AG04450 (cell line): ENCODE measurements around the gene CUL1. TPM values are rescaled to one million over a fixed set of nuclear protein-coding genes. Genes with fewer than 3 reads are reported as not detected.
"Not testable (repeated sequence)": the region's sequence is repeated elsewhere in the genome, so short reads cannot be mapped to it uniquely, and the experiment has no call there.

ENCODE experiments used
- CTCF ChIA-PET: fragments of 300-600, 350-600 bp; formaldehyde crosslinking; extraction: SDS; loops from one replicate; lab custom pipeline; 2022; ENCODE audit warnings: antibody characterized with exemption, inconsistent platforms; lab: Charles Lee
- POLR2A ChIA-PET: fragments of 350-600 bp; formaldehyde crosslinking; extraction: SDS; loops from one replicate; lab custom pipeline; 2021; ENCODE audit warnings: antibody characterized with exemption, inconsistent platforms; lab: Yijun Ruan, JAX
- DNase-seq: peaks from one replicate; pipeline ENCODE4 v3.0.0-alpha.2; 2011; ENCODE audit warnings: low read depth, low spot score
- H3K27ac ChIP-seq: one replicate; pipeline ENCODE4 v1.5.1; 2012; ENCODE audit warnings: low read depth, low read length, control low read depth
- H3K27me3 ChIP-seq: one replicate; pipeline ENCODE4 v1.6.0; 2012; ENCODE audit warnings: low read length; ENCODE audit not compliant: control insufficient read depth, insufficient read depth
- H3K4me3 ChIP-seq: 2 replicates; pipeline ENCODE4 v1.5.1; 2011; ENCODE audit warnings: mild to moderate bottlenecking, low read depth, low read length, control low read depth
- H3K9me3 ChIP-seq: 2 replicates; pipeline ENCODE4 v1.5.1; 2012; ENCODE audit warnings: low read length; ENCODE audit not compliant: control insufficient read depth, insufficient read depth
- polyA plus RNA-seq: library from polyadenylated mRNA; depleted of rRNA; stranded (reverse); fragments of >200 nt; gene quantifications from 2 replicates; pipeline ENCODE4 v1.2.3, GENCODE V29; 2011
- TF ChIP-seq, protein P1 (sequence below): IDR thresholded peaks from 2 replicates; pipeline ENCODE4 v1.5.1; 2011; ENCODE audit warnings: low read depth, low read length, control low read depth, inconsistent platforms

CUL1 gene
- polyA plus RNA-seq, 1 experiment = 56.8 TPM

DNA sequence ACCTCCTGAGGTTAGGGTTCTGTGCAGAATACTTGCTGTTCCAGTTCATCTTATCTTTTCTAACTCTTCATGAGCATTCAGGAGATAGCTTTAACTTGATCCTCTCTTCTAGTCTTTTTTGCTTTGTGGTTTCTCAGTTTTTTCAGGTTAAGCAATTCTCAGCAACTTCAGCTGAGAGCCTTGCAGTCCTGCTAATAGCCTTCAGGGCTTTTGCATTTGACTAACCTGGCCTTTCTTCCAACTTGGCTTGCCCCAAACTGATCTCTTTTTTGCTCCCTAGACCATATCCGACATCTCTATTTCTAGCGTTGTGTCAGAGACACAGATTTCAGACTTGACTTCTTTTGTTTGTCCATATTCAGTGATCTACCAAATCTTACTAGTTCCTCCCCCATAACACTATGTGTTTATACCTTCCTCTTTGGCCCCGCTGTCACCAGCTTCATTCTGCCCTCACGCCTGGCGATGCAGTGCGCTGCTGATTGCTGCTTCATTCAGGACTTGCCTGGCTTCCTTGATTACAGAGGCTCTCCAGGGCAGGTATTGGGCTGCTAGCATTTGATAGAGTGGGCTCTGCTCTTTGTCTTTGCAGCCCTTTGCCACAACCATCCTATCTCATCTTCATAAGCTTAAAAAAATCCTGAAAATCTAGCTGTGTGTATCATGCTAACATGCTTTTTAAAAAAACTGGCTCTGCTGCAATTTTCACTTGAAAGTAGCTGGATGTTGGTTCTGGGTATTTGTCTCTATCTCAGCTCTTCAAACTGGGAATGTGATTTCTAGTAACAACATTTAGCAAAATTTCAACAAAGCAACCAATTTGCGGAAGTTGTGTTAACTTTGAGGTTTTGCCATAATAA is 9.6 kb downstream of the CUL1 start:
- ChIA-PET POLR2A (no interaction called here), CTCF (interaction anchor here (0.6 to 0.9 kb wide), 3 partner anchors 11 to 255 kb away, joined by 3 to 4 read pairs (median 3); no protein-coding TSS in a partner anchor)

DNA sequence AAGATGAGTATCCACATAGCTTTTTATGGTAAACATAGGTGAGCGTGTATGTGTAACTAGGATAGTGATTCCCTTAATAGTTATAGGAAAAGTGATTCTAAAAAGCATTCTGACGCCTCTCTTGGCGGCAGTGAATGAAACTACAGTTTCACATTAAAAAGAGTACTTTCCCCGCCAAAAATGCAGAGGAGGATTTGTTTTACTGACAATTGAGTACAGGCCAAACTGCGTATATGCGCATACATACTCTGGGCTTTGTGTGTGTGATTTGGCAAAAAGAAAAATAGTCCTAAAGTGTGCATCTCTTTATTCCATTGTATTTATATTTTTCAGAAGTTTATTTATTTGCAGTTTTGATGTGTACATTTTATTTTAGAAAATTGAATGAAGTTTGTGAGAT is 10.3 kb downstream of the CUL1 start:
- ChIA-PET POLR2A (no interaction called here), CTCF (interaction anchor here (0.9 kb wide), 2 partner anchors 10 to 254 kb away, joined by 3 to 4 read pairs; no protein-coding TSS in a partner anchor)
- H3K27me3 ChIP-seq = no peaks in the 10 kb centered on the region
- TF ChIP-seq, protein P1, sequence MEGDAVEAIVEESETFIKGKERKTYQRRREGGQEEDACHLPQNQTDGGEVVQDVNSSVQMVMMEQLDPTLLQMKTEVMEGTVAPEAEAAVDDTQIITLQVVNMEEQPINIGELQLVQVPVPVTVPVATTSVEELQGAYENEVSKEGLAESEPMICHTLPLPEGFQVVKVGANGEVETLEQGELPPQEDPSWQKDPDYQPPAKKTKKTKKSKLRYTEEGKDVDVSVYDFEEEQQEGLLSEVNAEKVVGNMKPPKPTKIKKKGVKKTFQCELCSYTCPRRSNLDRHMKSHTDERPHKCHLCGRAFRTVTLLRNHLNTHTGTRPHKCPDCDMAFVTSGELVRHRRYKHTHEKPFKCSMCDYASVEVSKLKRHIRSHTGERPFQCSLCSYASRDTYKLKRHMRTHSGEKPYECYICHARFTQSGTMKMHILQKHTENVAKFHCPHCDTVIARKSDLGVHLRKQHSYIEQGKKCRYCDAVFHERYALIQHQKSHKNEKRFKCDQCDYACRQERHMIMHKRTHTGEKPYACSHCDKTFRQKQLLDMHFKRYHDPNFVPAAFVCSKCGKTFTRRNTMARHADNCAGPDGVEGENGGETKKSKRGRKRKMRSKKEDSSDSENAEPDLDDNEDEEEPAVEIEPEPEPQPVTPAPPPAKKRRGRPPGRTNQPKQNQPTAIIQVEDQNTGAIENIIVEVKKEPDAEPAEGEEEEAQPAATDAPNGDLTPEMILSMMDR = no peak
- H3K9me3 ChIP-seq = no peaks in the 10 kb centered on the region
- no peak overlapping the region for H3K4me3 ChIP-seq
- DNase-seq = no peak
- H3K27ac ChIP-seq = no peak overlapping the region

More for the DNA sequence above, 9.6 kb downstream of the CUL1 start:
- H3K9me3 ChIP-seq = no peaks in the 10 kb centered on the region
- no peaks in the 10 kb centered on the region for H3K27me3 ChIP-seq
- H3K27ac ChIP-seq = no peak overlapping the region
- no peak for DNase-seq
- TF ChIP-seq, protein P1 = no peak
- no peak overlapping the region for H3K4me3 ChIP-seq

DNA sequence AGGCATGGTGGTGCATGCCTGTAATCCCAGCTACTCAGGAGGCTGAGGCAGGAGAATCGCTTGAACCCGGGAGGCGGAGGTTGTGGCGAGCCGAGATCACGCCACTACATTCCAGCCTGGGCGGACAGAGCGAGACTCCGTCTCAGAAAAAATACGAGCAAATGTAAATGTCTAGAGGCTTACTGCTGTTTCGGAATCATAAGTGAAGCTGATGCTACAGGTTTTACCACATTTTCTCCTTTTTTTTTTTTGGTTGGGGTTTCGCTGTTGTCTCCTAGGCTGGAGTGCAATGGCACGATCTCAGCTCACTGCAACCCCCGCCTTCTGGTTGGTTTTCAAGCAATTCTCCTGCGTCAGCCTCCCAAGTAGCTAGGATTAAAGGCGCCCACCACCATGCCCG is 11.7 kb downstream of the CUL1 start:
- CTCF ChIA-PET, POLR2A ChIA-PET: not testable (repeated sequence)

DNA sequence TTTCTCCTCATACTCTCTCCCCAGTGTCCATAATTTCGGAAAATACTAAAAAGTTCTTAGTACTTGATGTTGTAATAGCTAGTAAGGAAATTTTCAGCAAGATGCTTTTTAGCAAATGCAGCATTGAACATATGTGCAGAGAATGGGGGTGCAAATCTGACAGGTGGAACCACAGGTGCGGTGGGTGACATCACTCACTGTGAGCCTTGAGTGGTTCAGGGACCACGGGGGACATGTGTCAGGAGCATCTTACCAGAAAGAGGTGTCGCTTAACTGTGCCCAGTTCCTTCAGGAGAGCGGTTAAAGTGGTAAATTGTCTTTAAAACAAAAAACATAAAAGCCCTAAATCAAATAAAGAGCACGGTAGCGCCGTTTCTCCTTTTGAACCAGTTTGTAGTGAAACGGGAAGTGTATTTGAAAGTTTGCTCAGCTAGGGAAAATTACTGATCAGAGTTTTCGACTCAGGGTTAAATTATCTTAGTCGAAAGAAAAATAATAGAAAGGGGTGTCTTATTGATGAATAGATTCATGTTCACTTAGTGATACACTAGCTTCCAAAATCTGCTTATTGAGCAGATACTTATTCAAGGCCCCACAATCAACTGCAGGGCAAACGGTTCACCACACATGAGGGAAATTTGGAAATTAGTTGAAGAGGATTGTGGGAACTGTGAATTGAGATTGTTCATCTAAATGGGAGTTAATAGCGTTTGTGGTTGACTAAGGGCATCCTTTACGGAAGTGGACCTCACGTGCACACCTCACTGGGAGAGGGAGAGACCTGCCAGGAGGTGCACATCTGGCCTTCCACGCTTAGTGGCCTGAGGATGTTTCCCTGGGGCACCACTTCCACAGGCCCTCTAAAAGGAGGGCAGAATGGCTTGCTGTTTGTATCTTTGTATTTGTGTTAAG is 12.7 kb downstream of the CUL1 start:
- Histone ChIP-seq H3K4me3 (no peak overlapping the region), H3K9me3 (no peaks in the 10 kb centered on the region), H3K27me3 (no peaks in the 10 kb centered on the region), H3K27ac (no peak overlapping the region)
- ChIA-PET POLR2A (no interaction called here), CTCF (no interaction called here)
- DNase-seq = no peak
- TF ChIP-seq, protein P1 = no peak

More for the DNA sequence above, 11.7 kb downstream of the CUL1 start:
- not testable (repeated sequence) for H3K27me3 ChIP-seq, H3K27ac ChIP-seq, H3K9me3 ChIP-seq, DNase-seq, H3K4me3 ChIP-seq

DNA sequence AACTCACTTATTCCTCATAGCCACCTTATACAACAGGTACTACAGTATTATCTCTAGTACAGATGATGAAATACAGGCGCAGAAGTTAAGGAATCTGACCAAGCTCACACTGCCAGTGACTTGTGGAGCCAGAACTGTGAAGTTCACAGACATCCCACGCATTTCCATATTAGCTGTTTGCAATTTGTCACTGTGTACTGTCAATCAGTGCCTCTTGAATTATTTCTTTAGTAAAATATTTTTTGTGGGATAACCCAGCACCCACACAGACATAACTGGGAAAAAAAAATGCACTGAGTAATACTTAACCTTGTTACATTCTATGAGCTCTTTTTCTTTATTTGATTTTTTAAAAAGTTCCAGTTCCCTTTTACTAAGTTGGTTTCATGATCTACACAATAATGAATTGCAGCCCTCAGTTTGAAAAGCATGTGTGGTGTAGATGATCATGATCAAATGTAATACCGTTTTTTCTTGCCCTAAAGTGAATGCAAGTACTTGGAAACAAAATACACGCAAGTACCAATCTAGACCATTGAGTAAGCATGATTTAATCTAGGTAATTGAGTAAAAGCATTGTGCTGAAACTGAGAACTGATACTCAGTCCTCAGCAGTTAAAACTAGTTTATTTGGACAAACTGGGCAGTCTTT is 14.1 kb downstream of the CUL1 start:
- DNase-seq = no peak
- ChIA-PET CTCF (no interaction called here), POLR2A (interaction anchor here (0.5 kb wide), 1 partner anchor 122 kb away, joined by 10 read pairs; no protein-coding TSS in a partner anchor)
- H3K9me3 ChIP-seq = no peaks in the 10 kb centered on the region
- H3K27ac ChIP-seq = no peak overlapping the region
- TF ChIP-seq, protein P1 = no peak
- H3K4me3 ChIP-seq = no peak overlapping the region
- H3K27me3 ChIP-seq = no peaks in the 10 kb centered on the region
